OCI-LY7 (cell line): Measurements from ENCODE around the gene ZBTB1. TPM values are rescaled to one million over a fixed set of nuclear protein-coding genes. Genes with fewer than 3 reads are reported as not detected.

Experiments
- BruUV-seq: library from RNA; stranded (reverse); fragments of 400-500 nt; replicated peaks from 2 replicates; lab custom pipeline; 2021; lab: Mats Ljungman, UMichigan
- CTCF ChIA-PET: fragments of 300-600 bp; sonication (Branson Sonifier 250); formaldehyde crosslinking; loops from one replicate; lab custom pipeline; 2022; ENCODE audit warnings: antibody characterized with exemption; ENCODE audit not compliant: unreplicated experiment; lab: Charles Lee
- POLR2A ChIA-PET: fragments of 300-600 bp; sonication (Branson Sonifier 250); formaldehyde crosslinking; loops from one replicate; lab custom pipeline; 2022; ENCODE audit warnings: antibody characterized with exemption; lab: Charles Lee
- DNase-seq: peaks from one replicate; pipeline ENCODE4 v3.0.0-alpha.2; 2015; ENCODE audit warnings: low spot score
- H2AFZ ChIP-seq: fragments of 200-600 bp; sonication (generic), shearing (Covaris generic); 2 replicates; pipeline ENCODE4 v1.6.1; 2014; ENCODE audit warnings: mild to moderate bottlenecking, antibody characterized with exemption, low read length, moderate library complexity
- H3K27ac ChIP-seq: fragments of 200-600 bp; sonication (generic); 2 replicates; pipeline ENCODE4 v1.5.1; 2014; ENCODE audit warnings: mixed run types, low read depth, mild to moderate bottlenecking, moderate library complexity, low read length, inconsistent platforms; ENCODE audit not compliant: poor library complexity, severe bottlenecking
- H3K36me3 ChIP-seq: fragments of 200-600 bp; sonication (generic); 2 replicates; pipeline ENCODE4 v1.6.1; 2014; ENCODE audit warnings: mild to moderate bottlenecking, antibody characterized with exemption, low read length, moderate library complexity, mixed read lengths; ENCODE audit not compliant: insufficient read depth
- H3K4me1 ChIP-seq: fragments of 200-600 bp; sonication (generic); 2 replicates; pipeline ENCODE4 v1.5.1; 2014; ENCODE audit warnings: mild to moderate bottlenecking, low read length; ENCODE audit not compliant: insufficient read depth, poor library complexity, severe bottlenecking
- H3K4me2 ChIP-seq: fragments of 200-600 bp; sonication (generic); 2 replicates; pipeline ENCODE4 v1.6.1; 2014; ENCODE audit warnings: mild to moderate bottlenecking, low read length
- H3K4me3 ChIP-seq: fragments of 200-600 bp; sonication (generic); 2 replicates; pipeline ENCODE4 v1.5.1; 2014; ENCODE audit warnings: mild to moderate bottlenecking, low read depth, low read length; ENCODE audit not compliant: poor library complexity, severe bottlenecking
- H3K79me2 ChIP-seq: fragments of 200-600 bp; sonication (generic); 2 replicates; pipeline ENCODE4 v1.6.1; 2016; ENCODE audit warnings: low read depth, mild to moderate bottlenecking, low read length, moderate library complexity, mixed read lengths; ENCODE audit not compliant: insufficient read depth
- H3K9me2 ChIP-seq: fragments of 200-600 bp; sonication (generic); 2 replicates; pipeline ENCODE4 v1.6.1; 2016; ENCODE audit warnings: mild to moderate bottlenecking, low read length, mixed read lengths; ENCODE audit not compliant: insufficient read depth
- H3K9me3 ChIP-seq: fragments of 200-600 bp; sonication (generic); 2 replicates; pipeline ENCODE4 v1.6.1; 2014; ENCODE audit warnings: mild to moderate bottlenecking, mixed run types, low read length, mixed read lengths
- H4K20me1 ChIP-seq: fragments of 200-600 bp; sonication (generic); 2 replicates; pipeline ENCODE4 v1.6.1; 2014; ENCODE audit warnings: mild to moderate bottlenecking, antibody characterized with exemption, low read length, moderate library complexity, mixed read lengths; ENCODE audit not compliant: insufficient read depth
- EZH2phosphoT487 ChIP-seq: fragments of 200-600 bp; sonication (generic); IDR thresholded peaks from 2 replicates; pipeline ENCODE4 v1.6.1; 2018; ENCODE audit warnings: low read depth, borderline replicate concordance, mild to moderate bottlenecking, mixed run types, antibody characterized with exemption, low read length, moderate library complexity, mixed read lengths
- intact Hi-C: fragments of 100-400 bp; cut with micrococcal nuclease; formaldehyde crosslinking; loops from one replicate; pipeline ENCODE4 v1.10.0; 2022; ENCODE audit not compliant: unreplicated experiment
- total RNA-seq, 2 experiments: library from RNA; depleted of rRNA in 1 of 2; stranded (reverse); fragments of >200 nt in 1 of 2; shearing (Covaris generic) in 1 of 2; gene quantifications; 2 replicates each; pipeline ENCODE4 v1.2.3, GENCODE V29; 2014 to 2022
- TF ChIP-seq, protein P1 (sequence below): fragments of 200-600 bp; sonication (generic); conservative IDR thresholded peaks from 2 replicates; pipeline ENCODE4 v1.5.1; 2014; ENCODE audit warnings: mild to moderate bottlenecking, antibody characterized with exemption, low read length, moderate library complexity, mixed read lengths

Gene ZBTB1
- total RNA-seq, 2 experiments from 2014 or later = 34.1 to 49.5 TPM

DNA sequence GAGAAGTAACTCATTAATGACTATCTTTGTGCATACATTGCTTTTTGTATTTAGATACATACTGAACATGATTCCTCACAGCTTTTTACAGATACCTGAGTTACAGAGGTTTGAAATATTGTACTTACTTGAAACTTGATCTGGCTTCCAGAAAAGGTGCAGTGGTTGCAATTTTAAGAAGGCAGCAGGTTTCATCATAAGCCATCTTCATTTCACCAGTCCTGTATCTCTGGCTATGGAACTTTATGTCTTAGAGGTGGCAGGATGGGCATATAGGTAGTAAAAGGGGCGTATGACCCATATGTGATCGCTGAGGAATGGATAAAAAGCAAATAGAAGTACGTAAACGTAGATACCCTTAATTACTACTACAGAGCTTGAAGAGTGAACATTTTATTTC is 13.7 kb downstream of the ZBTB1 start:
- no TSS peak for BruUV-seq
- TF ChIP-seq, protein P1, sequence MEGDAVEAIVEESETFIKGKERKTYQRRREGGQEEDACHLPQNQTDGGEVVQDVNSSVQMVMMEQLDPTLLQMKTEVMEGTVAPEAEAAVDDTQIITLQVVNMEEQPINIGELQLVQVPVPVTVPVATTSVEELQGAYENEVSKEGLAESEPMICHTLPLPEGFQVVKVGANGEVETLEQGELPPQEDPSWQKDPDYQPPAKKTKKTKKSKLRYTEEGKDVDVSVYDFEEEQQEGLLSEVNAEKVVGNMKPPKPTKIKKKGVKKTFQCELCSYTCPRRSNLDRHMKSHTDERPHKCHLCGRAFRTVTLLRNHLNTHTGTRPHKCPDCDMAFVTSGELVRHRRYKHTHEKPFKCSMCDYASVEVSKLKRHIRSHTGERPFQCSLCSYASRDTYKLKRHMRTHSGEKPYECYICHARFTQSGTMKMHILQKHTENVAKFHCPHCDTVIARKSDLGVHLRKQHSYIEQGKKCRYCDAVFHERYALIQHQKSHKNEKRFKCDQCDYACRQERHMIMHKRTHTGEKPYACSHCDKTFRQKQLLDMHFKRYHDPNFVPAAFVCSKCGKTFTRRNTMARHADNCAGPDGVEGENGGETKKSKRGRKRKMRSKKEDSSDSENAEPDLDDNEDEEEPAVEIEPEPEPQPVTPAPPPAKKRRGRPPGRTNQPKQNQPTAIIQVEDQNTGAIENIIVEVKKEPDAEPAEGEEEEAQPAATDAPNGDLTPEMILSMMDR = no peak
- no peak for TF ChIP-seq EZH2phosphoT487

DNA sequence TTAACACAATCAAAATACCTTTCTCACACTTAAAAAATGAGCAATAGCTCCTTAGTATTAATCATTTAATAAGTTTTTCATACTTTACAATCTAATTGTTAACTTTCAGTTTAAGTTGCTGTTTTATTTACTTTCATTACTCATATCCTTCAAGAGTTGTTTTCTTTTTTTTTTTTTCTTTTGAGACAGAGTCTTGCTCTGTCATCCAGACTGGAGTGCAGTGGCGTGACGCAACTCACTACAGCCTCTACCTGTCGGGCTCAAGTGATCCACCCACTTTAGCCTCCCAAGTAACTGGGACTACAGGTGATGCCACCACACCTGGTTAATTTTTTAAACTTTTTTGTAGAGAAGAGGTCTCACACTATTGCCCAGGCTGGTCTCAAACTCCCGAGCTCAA is 16.1 kb downstream of the ZBTB1 start:
- no TSS peak for BruUV-seq
- no peak for TF ChIP-seq EZH2phosphoT487
- TF ChIP-seq, protein P1 = no peak
- Histone ChIP-seq H3K9me2 (no peaks in the 10 kb centered on the region), H2AFZ (no peak overlapping the region), H4K20me1 (peaks cover 9% of the 10 kb centered on the region; the same call in 1 of the 2 replicates), H3K4me2 (no peak overlapping the region), H3K36me3 (peaks cover 39% of the 10 kb centered on the region), H3K9me3 (no peaks in the 10 kb centered on the region), H3K4me1 (no peaks in the 10 kb centered on the region), H3K27ac (no peak overlapping the region), H3K79me2 (peaks cover 40% of the 10 kb centered on the region), H3K4me3 (no peak overlapping the region)
- intact Hi-C loops = no loop called here
- POLR2A ChIA-PET = interaction anchor here (0.6 to 1.4 kb wide), 6 partner anchors 10 to 177 kb away, joined by 3 to 4 read pairs (median 3); no protein-coding TSS in a partner anchor
- DNase-seq = no peak
- CTCF ChIA-PET = no interaction called here

More for the DNA sequence above, 13.7 kb downstream of the ZBTB1 start:
- CTCF ChIA-PET = no interaction called here
- Histone ChIP-seq H3K27ac (no peak overlapping the region), H3K4me2 (no peak overlapping the region), H3K9me3 (no peaks in the 10 kb centered on the region), H3K4me3 (no peak overlapping the region), H4K20me1 (peaks cover 17% of the 10 kb centered on the region), H3K9me2 (no peaks in the 10 kb centered on the region), H2AFZ (no peak overlapping the region), H3K36me3 (peaks cover 27% of the 10 kb centered on the region), H3K4me1 (no peaks in the 10 kb centered on the region), H3K79me2 (peaks cover 61% of the 10 kb centered on the region)
- POLR2A ChIA-PET = interaction anchor here (0.7 to 0.9 kb wide), 2 partner anchors 9 to 1263 kb away, joined by 3 read pairs; no protein-coding TSS in a partner anchor
- DNase-seq = no peak
- intact Hi-C loops = no loop called here

DNA sequence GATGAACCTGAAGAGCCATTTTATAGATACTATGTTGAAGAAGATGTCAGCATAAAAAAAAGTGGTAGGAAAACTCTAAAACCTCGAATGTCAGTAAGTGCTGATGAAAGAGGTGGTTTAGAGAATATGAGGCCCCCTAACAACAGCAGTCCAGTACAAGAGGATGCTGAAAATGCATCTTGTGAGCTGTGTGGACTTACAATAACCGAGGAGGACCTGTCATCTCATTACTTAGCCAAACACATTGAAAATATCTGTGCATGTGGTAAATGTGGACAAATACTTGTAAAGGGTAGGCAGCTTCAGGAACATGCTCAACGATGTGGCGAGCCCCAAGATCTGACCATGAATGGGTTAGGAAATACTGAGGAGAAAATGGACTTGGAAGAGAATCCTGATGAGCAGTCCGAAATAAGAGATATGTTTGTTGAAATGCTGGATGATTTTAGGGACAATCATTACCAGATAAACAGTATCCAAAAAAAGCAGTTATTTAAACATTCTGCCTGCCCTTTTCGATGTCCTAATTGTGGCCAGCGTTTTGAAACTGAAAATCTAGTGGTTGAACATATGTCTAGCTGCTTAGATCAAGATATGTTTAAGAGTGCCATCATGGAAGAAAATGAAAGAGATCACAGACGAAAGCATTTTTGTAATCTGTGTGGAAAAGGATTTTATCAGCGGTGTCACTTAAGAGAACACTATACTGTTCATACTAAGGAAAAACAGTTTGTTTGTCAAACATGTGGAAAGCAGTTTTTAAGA is 18.2 kb downstream of the ZBTB1 start:
- Histone ChIP-seq H2AFZ (no peak overlapping the region), H3K4me3 (no peak overlapping the region), H3K27ac (no peak overlapping the region), H3K4me1 (no peaks in the 10 kb centered on the region), H3K4me2 (no peak overlapping the region), H3K79me2 (peaks cover 19% of the 10 kb centered on the region; the same call in 1 of the 2 replicates), H4K20me1 (peaks cover 5% of the 10 kb centered on the region; the same call in 1 of the 2 replicates), H3K36me3 (peaks cover 44% of the 10 kb centered on the region), H3K9me3 (no peaks in the 10 kb centered on the region), H3K9me2 (no peaks in the 10 kb centered on the region)
- POLR2A ChIA-PET = interaction anchor here (1.2 kb wide), 1 partner anchor 135 kb away, joined by 3 read pairs; no protein-coding TSS in a partner anchor
- intact Hi-C loops = no loop called here
- TSS peak; percentile 48 for BruUV-seq
- CTCF ChIA-PET = no interaction called here
- no peak for TF ChIP-seq EZH2phosphoT487
- TF ChIP-seq, protein P1 = no peak
- DNase-seq = no peak
